Neural cell (in vitro differentiated cells): ENCODE results near the gene CFAP100. TPM values are rescaled to one million over a fixed set of nuclear protein-coding genes. Genes with fewer than 3 reads are reported as not detected.

Experiments
- H2AFZ ChIP-seq: fragments of 200-600, 300-800 bp; sonication (generic), shearing (Covaris generic); 2 replicates; pipeline ENCODE4 v1.6.0; 2014; ENCODE audit warnings: low read depth, mild to moderate bottlenecking, antibody characterized with exemption, low read length, moderate library complexity
- H3F3A ChIP-seq: fragments of 200-600 bp; shearing (Covaris generic); 2 replicates; pipeline ENCODE4 v1.6.1; 2016; ENCODE audit warnings: mild to moderate bottlenecking, moderate library complexity, mixed read lengths, antibody characterized with exemption, low read length; ENCODE audit not compliant: insufficient read depth, poor library complexity, severe bottlenecking
- H3K27ac ChIP-seq: fragments of 200-600, 300-800 bp; sonication (generic), shearing (Covaris generic); 2 replicates; pipeline ENCODE4 v1.5.1; 2014; ENCODE audit warnings: mild to moderate bottlenecking, low read length, moderate library complexity
- H3K27me3 ChIP-seq: fragments of 300-800, 200-600 bp; sonication (generic), shearing (Covaris generic); 2 replicates; pipeline ENCODE4 v1.6.0; 2014; ENCODE audit warnings: mild to moderate bottlenecking, low read depth, low read length, moderate library complexity; ENCODE audit not compliant: insufficient read depth
- H3K36me3 ChIP-seq: fragments of 300-800, 200-600 bp; sonication (generic), shearing (Covaris generic); 2 replicates; pipeline ENCODE4 v1.5.1; 2014; ENCODE audit warnings: mild to moderate bottlenecking, antibody characterized with exemption, low read length, moderate library complexity; ENCODE audit not compliant: insufficient read depth
- H3K4me2 ChIP-seq: fragments of 300-800, 200-600 bp; sonication (generic), shearing (Covaris generic); 2 replicates; pipeline ENCODE4 v1.6.0; 2014; ENCODE audit warnings: mild to moderate bottlenecking, low read length
- H3K4me3 ChIP-seq: fragments of 300-800, 200-600 bp; sonication (generic), shearing (Covaris generic); 2 replicates; pipeline ENCODE4 v1.5.1; 2014; ENCODE audit warnings: mild to moderate bottlenecking, low read length, moderate library complexity
- H3K79me2 ChIP-seq: fragments of 200-600 bp; shearing (Covaris generic); replicated peaks from 2 replicates; pipeline ENCODE4 v1.6.0; 2014; ENCODE audit warnings: mild to moderate bottlenecking, low read length, moderate library complexity; ENCODE audit not compliant: insufficient read depth
- H3K9ac ChIP-seq: fragments of 300-800, 200-600 bp; sonication (generic), shearing (Covaris generic); 2 replicates; pipeline ENCODE4 v1.6.1; 2016; ENCODE audit warnings: mild to moderate bottlenecking, low read length, mixed read lengths
- H3K9me2 ChIP-seq: fragments of 200-600 bp; shearing (Covaris generic); 2 replicates; pipeline ENCODE4 v1.6.1; 2016; ENCODE audit warnings: mild to moderate bottlenecking, low read length, mixed read lengths; ENCODE audit not compliant: insufficient read depth
- H3K9me3 ChIP-seq: fragments of 200-600, 300-800 bp; sonication (generic), shearing (Covaris generic); 2 replicates; pipeline ENCODE4 v1.6.1; 2016; ENCODE audit warnings: mild to moderate bottlenecking, mixed run types, low read length, moderate library complexity, mixed read lengths
- H4K20me1 ChIP-seq: fragments of 200-600 bp; shearing (Covaris generic); 2 replicates; pipeline ENCODE4 v1.6.1; 2016; ENCODE audit warnings: mild to moderate bottlenecking, mixed run types; ENCODE audit not compliant: insufficient read depth
- EP300 ChIP-seq: fragments of 450-650 bp; conservative IDR thresholded peaks from 2 replicates; pipeline ENCODE4 v1.6.1; 2014; ENCODE audit warnings: antibody characterized with exemption, mild to moderate bottlenecking, moderate library complexity; ENCODE audit not compliant: poor library complexity, severe bottlenecking
- EZH2 ChIP-seq: fragments of 200-600, 300-800 bp; shearing (Covaris generic), sonication (generic); IDR thresholded peaks from 2 replicates; pipeline ENCODE4 v1.6.1; 2014; ENCODE audit warnings: antibody characterized with exemption, low read length, borderline replicate concordance, mild to moderate bottlenecking; ENCODE audit not compliant: insufficient read depth, poor library complexity, severe bottlenecking
- MXI1 ChIP-seq: fragments of 450-650 bp; conservative IDR thresholded peaks from 2 replicates; pipeline ENCODE4 v1.6.1; 2014; ENCODE audit warnings: antibody characterized with exemption, mild to moderate bottlenecking; ENCODE audit not compliant: poor library complexity, severe bottlenecking
- POLR2AphosphoS5 ChIP-seq: IDR thresholded peaks from 2 replicates; pipeline ENCODE4 v1.6.1; 2012
- RAD21 ChIP-seq: fragments of 450-650 bp; conservative IDR thresholded peaks from 2 replicates; pipeline ENCODE4 v1.6.1; 2014; ENCODE audit warnings: antibody characterized with exemption, mild to moderate bottlenecking, moderate library complexity
- SMC3 ChIP-seq: fragments of 450-650 bp; conservative IDR thresholded peaks from 2 replicates; pipeline ENCODE4 v1.6.1; 2014; ENCODE audit warnings: antibody characterized with exemption, mild to moderate bottlenecking, moderate library complexity; ENCODE audit not compliant: poor library complexity
- TAF1 ChIP-seq: IDR thresholded peaks from 2 replicates; pipeline ENCODE4 v1.6.1; 2012; ENCODE audit warnings: low read depth
- polyA plus RNA-seq: library from polyadenylated mRNA; depleted of rRNA; stranded (reverse); fragments of >200 nt; gene quantifications from 2 replicates; pipeline ENCODE4 v1.2.3, GENCODE V29; 2014
- TF ChIP-seq, protein P1 (sequence below): IDR thresholded peaks from 2 replicates; pipeline ENCODE4 v1.6.1; 2012; ENCODE audit warnings: borderline replicate concordance
- TF ChIP-seq, protein P2 (sequence below): fragments of 450-650 bp; IDR thresholded peaks from 2 replicates; pipeline ENCODE4 v1.5.1; 2014; ENCODE audit warnings: antibody characterized with exemption, mild to moderate bottlenecking, moderate library complexity; ENCODE audit not compliant: poor library complexity, severe bottlenecking

Gene CFAP100
- polyA plus RNA-seq, 1 donor from 2014 or later: not detected

DNA sequence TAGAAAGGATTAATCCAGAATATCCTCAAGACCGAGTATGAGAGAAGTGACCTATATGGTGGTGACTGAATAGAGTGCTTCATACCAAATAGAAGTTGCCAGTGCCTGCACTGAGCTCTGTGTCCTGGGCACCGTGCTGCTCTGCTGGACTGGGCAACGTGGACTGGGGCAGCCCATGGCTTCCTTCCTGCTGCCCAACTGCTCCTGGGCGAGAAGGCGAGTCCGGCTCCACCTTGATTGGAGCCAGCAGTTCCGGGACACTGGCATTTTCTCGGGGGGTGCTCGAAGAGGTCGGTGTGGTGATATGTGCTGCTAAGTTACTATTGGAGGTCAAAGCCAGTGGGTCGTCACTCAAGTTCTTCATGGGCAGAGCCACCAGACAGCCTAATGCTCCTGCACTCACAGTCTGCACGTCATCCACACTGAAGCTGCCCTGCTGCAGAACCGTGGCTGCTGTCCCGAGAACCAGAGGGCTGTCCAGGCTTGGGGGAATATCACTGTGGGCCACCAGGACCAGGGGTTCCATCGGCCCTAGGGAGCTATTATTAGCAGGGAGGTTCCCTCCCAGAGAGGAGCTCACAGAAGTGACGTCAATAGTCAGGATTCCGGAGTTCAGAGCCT, 66.9 kb downstream of the CFAP100 start:
- Histone ChIP-seq H3K9me3 (no peaks in the 10 kb centered on the region), H3K27me3 (no peaks in the 10 kb centered on the region), H2AFZ (no peak overlapping the region), H3K9ac (no peak overlapping the region), H3K79me2 (peaks cover 16% of the 10 kb centered on the region), H3K9me2 (no peaks in the 10 kb centered on the region), H3K4me2 (no peak overlapping the region), H3K27ac (no peak overlapping the region), H4K20me1 (peaks cover 9% of the 10 kb centered on the region), H3K4me3 (no peak overlapping the region), H3F3A (no peaks in the 10 kb centered on the region), H3K36me3 (peaks cover 10% of the 10 kb centered on the region)
- TF ChIP-seq, protein P1, sequence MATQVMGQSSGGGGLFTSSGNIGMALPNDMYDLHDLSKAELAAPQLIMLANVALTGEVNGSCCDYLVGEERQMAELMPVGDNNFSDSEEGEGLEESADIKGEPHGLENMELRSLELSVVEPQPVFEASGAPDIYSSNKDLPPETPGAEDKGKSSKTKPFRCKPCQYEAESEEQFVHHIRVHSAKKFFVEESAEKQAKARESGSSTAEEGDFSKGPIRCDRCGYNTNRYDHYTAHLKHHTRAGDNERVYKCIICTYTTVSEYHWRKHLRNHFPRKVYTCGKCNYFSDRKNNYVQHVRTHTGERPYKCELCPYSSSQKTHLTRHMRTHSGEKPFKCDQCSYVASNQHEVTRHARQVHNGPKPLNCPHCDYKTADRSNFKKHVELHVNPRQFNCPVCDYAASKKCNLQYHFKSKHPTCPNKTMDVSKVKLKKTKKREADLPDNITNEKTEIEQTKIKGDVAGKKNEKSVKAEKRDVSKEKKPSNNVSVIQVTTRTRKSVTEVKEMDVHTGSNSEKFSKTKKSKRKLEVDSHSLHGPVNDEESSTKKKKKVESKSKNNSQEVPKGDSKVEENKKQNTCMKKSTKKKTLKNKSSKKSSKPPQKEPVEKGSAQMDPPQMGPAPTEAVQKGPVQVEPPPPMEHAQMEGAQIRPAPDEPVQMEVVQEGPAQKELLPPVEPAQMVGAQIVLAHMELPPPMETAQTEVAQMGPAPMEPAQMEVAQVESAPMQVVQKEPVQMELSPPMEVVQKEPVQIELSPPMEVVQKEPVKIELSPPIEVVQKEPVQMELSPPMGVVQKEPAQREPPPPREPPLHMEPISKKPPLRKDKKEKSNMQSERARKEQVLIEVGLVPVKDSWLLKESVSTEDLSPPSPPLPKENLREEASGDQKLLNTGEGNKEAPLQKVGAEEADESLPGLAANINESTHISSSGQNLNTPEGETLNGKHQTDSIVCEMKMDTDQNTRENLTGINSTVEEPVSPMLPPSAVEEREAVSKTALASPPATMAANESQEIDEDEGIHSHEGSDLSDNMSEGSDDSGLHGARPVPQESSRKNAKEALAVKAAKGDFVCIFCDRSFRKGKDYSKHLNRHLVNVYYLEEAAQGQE: no peak
- TF ChIP-seq EP300: no peak

DNA sequence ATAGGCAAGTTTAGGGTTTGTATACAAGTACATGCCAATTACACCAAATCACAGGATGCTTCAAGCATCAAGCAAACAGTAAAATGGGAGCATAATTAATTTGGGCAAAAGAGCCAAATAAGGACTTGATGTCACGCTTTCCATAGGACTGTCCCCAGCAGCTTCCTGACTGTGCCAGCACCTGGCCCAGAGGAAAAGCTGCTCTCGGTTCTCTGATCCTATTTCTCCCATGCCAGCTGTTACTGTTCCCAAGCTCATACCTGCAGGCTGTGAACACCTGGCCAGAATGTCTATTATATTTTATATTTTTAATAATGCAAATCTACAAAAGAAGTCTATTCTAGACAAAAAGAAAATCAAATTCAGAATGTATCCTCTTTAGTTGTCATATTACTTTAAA, 68.8 kb downstream of the CFAP100 start:
- Histone ChIP-seq H4K20me1 (peaks cover 9% of the 10 kb centered on the region), H3K9ac (no peak overlapping the region), H3K4me3 (no peak overlapping the region), H3K9me3 (no peaks in the 10 kb centered on the region), H3K36me3 (peaks cover 4% of the 10 kb centered on the region), H3F3A (no peaks in the 10 kb centered on the region), H3K27ac (no peak overlapping the region), H3K4me2 (no peak overlapping the region), H2AFZ (no peak overlapping the region), H3K79me2 (peaks cover 13% of the 10 kb centered on the region), H3K27me3 (no peaks in the 10 kb centered on the region), H3K9me2 (no peaks in the 10 kb centered on the region)
- TF ChIP-seq EP300 (no peak), SMC3 (no peak), EZH2 (no peak), POLR2AphosphoS5 (no peak), RAD21 (no peak), TAF1 (no peak), MXI1 (no peak)
- TF ChIP-seq, protein P1: no peak
- TF ChIP-seq, protein P2, sequence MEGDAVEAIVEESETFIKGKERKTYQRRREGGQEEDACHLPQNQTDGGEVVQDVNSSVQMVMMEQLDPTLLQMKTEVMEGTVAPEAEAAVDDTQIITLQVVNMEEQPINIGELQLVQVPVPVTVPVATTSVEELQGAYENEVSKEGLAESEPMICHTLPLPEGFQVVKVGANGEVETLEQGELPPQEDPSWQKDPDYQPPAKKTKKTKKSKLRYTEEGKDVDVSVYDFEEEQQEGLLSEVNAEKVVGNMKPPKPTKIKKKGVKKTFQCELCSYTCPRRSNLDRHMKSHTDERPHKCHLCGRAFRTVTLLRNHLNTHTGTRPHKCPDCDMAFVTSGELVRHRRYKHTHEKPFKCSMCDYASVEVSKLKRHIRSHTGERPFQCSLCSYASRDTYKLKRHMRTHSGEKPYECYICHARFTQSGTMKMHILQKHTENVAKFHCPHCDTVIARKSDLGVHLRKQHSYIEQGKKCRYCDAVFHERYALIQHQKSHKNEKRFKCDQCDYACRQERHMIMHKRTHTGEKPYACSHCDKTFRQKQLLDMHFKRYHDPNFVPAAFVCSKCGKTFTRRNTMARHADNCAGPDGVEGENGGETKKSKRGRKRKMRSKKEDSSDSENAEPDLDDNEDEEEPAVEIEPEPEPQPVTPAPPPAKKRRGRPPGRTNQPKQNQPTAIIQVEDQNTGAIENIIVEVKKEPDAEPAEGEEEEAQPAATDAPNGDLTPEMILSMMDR: no peak
